Skeletal muscle satellite cell (primary cell): ENCODE measurements around the gene SLC13A4. TPM values are rescaled to one million over a fixed set of nuclear protein-coding genes. Genes with fewer than 3 reads are reported as not detected.
"Not testable (repeated sequence)": the region's sequence is repeated elsewhere in the genome, so short reads cannot be mapped to it uniquely, and the experiment has no call there.

Experiments
- H3K27me3 ChIP-seq: 2 replicates; pipeline ENCODE4 v1.7.0; 2013; ENCODE audit warnings: low read length; ENCODE audit not compliant: control insufficient read depth, insufficient read depth
- H3K36me3 ChIP-seq: 2 replicates; pipeline ENCODE4 v1.7.0; 2013; ENCODE audit warnings: mild to moderate bottlenecking, control low read depth, low read length; ENCODE audit not compliant: insufficient read depth
- H3K4me1 ChIP-seq: 2 replicates; pipeline ENCODE4 v1.7.0; 2013; ENCODE audit warnings: low read length; ENCODE audit not compliant: control insufficient read depth, insufficient read depth
- H3K4me2 ChIP-seq: 2 replicates; pipeline ENCODE4 v1.7.0; 2013; ENCODE audit warnings: mild to moderate bottlenecking, low read length
- H3K4me3 ChIP-seq: 2 replicates; pipeline ENCODE4 v1.7.0; 2013; ENCODE audit warnings: low read length
- H3K9ac ChIP-seq: 2 replicates; pipeline ENCODE4 v1.7.0; 2013; ENCODE audit warnings: mild to moderate bottlenecking, low read depth, low read length, moderate library complexity
- H3K9me3 ChIP-seq: replicated peaks from 2 replicates; pipeline ENCODE4 v1.7.0; 2013; ENCODE audit warnings: mild to moderate bottlenecking, control low read depth, low read length
- small RNA-seq: library from RNA; depleted of rRNA; stranded (forward); fragments of <200 nt; gene quantifications from one replicate; pipeline ENCODE3, GENCODE V24; 2012

Gene SLC13A4

DNA sequence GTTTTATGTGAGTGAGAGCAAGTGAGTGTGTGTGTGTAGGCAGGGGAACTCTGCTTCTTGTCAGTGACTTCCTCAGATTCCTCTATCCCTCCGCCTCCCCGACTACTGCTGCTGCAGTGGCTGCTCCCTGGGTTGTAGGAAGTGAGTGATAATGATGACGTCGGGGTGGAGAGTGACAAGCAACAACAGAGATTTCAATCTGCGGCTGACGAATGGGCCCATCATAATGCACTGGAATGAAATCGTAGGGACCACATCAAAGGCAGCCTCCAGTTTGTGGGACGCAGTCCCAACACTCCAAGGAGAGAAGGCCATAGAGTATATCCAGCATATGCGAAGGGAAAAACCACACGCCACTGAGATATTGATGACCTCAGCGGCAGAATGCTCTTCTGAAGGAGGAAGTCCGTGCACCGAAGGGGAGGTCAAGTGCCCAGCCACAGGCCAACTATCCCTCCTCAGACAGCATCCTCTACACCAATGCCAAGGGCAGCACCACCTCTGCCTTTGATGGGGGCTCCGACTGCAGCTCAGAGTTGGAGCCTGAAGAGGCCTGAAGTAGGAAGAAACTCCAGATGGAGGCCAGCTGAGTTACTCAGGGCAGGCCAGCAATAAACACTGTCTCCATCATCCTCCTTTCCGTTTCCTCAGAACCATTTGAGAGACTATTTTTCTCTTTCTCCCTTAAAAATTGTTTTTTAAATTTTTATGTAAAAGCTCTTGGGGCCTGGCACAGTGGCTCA lies 77.0 kb downstream of the SLC13A4 start:
- H3K4me3 ChIP-seq: no peak overlapping the region
- H3K9me3 ChIP-seq: no peaks in the 10 kb centered on the region

DNA sequence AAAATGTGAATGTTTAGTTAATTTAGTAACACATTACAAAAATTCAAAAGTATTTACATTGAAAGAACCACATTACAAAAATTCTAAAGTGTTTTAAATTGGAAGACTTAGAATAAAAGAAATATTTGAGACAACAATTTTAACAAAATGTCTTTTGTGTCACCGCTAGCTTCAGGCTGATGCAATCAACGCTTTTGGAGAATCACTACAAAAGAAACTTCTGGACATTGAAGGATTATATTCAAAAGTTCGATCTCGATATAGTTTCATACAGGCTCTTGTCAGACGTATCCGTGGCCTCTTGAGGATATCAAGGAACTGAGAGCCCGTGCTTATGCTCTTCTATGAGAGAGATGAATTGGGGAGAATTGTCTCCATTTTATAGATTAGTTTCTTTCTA lies 79.8 kb downstream of the SLC13A4 start:
- Histone ChIP-seq H3K27me3 (no peaks in the 10 kb centered on the region), H3K9me3 (no peaks in the 10 kb centered on the region), H3K9ac (no peak overlapping the region), H3K36me3 (peaks cover 29% of the 10 kb centered on the region), H3K4me2 (no peak overlapping the region), H3K4me3 (no peak overlapping the region), H3K4me1 (peaks cover 4% of the 10 kb centered on the region)

More for the DNA sequence above, 77.0 kb downstream of the SLC13A4 start:
- Histone ChIP-seq H3K4me1 (peaks cover 7% of the 10 kb centered on the region), H3K36me3 (peaks cover 8% of the 10 kb centered on the region), H3K4me2 (no peak overlapping the region), H3K27me3 (no peaks in the 10 kb centered on the region), H3K9ac (no peak overlapping the region)

DNA sequence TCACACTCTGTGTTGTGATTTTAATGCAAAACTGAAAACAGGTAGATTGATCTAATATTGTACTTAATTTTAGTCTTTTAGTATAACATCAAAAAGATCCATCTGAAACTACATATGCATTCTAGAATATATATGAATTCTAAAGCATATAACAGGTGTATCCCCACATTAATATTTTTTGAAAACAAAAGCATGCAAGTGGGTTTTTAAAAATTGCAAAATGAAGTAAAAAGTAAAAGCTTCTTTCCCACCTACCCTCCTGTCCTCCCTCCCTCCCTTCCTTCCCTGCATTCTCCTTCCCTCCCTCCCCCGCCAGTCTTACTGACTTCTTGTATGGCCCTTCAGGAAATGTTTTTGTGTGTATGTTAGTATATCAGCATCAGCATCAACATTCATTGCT lies 80.2 kb downstream of the SLC13A4 start:
- Histone ChIP-seq H3K4me1 (no peaks in the 10 kb centered on the region), H3K4me3 (no peak overlapping the region), H3K36me3 (peaks cover 30% of the 10 kb centered on the region), H3K9ac (no peak overlapping the region), H3K27me3 (no peaks in the 10 kb centered on the region), H3K9me3 (no peaks in the 10 kb centered on the region), H3K4me2 (no peak overlapping the region)

DNA sequence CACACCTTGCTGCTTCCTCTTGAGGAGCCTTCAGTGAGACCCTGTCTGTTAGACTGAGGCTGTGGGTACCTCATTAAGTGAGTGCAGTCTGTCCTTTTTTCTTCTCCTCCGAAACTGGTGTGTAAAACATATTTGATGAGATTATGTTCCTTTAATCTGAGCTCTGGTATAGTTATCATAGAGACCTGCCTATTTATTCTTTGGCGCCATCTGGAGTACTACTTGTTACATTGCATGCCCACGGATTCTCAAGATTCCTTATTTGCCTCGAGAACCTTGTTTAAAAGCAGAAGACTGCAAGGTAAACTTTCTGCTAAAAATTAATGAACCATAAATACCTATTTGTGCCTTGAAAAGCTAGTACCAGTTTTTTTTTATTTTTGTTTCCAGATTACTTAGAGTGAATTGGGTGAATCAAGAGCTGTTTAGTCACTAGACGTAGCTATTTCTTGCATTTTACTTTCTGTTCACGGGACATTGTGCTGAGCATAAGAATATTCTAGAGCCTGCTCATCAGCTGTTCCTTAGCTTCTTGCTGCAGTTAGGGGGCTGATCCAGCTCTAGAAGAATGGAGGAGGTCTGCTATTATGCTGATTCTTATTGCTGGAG lies 82.6 kb downstream of the SLC13A4 start:
- H3K4me2 ChIP-seq: no peak overlapping the region
- H3K4me3 ChIP-seq: no peak overlapping the region
- H3K9ac ChIP-seq: no peak overlapping the region
- H3K27me3 ChIP-seq: no peaks in the 10 kb centered on the region
- no peaks in the 10 kb centered on the region for H3K9me3 ChIP-seq
- H3K36me3 ChIP-seq: peaks cover 46% of the 10 kb centered on the region
- H3K4me1 ChIP-seq: no peaks in the 10 kb centered on the region

DNA sequence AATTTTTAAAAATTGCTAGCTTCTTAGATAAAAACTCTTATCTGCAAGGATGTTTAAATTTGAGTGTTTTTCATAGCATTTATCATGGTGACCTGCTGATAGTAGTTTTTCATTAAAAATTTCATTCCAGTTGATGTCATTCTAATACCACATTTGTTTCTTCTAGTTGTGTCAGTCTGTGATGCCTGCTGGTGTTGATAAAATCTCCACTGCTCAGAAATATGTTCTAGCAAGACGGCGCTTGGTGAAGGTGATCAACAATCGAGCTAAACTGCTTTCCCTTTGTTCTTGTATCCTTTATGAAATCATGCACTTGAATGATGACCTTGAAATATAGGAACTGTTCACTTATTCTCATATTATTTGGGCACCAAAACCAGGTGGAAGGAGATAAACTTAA lies 83.3 kb downstream of the SLC13A4 start:
- peaks cover 47% of the 10 kb centered on the region for H3K36me3 ChIP-seq
- no peak overlapping the region for H3K4me2 ChIP-seq
- H3K9ac ChIP-seq: no peak overlapping the region
- H3K4me3 ChIP-seq: no peak overlapping the region
- no peaks in the 10 kb centered on the region for H3K4me1 ChIP-seq
- no peaks in the 10 kb centered on the region for H3K9me3 ChIP-seq
- H3K27me3 ChIP-seq: no peaks in the 10 kb centered on the region

DNA sequence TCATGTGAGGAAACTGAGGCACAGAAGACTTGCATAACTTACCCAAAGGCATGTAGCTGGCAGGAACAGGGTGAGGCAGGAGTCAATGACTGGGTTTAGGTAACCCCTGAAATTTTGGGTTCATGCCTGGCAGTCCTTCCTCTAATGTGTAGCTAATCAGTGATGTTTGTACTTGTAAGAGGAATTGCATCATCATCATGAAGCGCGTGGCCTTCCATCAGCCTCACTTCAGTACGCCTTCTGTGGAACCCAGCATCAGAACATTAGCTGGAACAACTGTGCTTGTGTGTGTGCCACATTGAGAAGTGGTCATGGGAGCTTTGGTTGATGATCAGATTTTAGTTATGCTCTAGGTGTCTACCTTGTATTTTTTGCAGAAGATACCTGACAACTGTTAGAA lies 83.8 kb downstream of the SLC13A4 start:
- H3K9ac ChIP-seq: no peak overlapping the region
- no peaks in the 10 kb centered on the region for H3K4me1 ChIP-seq
- H3K9me3 ChIP-seq: no peaks in the 10 kb centered on the region
- peaks cover 42% of the 10 kb centered on the region for H3K36me3 ChIP-seq
- no peak overlapping the region for H3K4me3 ChIP-seq
- no peak overlapping the region for H3K4me2 ChIP-seq
- H3K27me3 ChIP-seq: no peaks in the 10 kb centered on the region

DNA sequence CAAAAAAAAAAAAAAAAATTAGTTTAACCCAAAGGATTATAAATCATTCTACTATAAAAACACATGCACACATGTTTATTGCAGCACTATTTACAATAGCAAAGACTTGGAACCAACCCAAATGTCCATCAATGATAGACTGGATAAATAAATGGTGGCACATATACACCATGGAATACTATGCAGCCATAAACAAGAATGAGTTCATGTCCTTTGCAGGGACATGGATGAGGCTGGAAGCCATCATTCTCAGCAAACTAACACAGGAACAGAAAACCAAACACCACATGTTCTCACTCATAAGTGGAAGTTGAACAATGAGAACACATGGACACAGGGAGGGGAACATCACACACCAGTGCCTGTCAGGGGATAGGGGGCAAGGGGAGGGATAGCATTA lies 88.3 kb downstream of the SLC13A4 start:
- H3K27me3 ChIP-seq, H3K4me2 ChIP-seq, H3K9me3 ChIP-seq, H3K4me3 ChIP-seq, H3K4me1 ChIP-seq, H3K9ac ChIP-seq: not testable (repeated sequence)
- peaks cover 57% of the 10 kb centered on the region for H3K36me3 ChIP-seq

DNA sequence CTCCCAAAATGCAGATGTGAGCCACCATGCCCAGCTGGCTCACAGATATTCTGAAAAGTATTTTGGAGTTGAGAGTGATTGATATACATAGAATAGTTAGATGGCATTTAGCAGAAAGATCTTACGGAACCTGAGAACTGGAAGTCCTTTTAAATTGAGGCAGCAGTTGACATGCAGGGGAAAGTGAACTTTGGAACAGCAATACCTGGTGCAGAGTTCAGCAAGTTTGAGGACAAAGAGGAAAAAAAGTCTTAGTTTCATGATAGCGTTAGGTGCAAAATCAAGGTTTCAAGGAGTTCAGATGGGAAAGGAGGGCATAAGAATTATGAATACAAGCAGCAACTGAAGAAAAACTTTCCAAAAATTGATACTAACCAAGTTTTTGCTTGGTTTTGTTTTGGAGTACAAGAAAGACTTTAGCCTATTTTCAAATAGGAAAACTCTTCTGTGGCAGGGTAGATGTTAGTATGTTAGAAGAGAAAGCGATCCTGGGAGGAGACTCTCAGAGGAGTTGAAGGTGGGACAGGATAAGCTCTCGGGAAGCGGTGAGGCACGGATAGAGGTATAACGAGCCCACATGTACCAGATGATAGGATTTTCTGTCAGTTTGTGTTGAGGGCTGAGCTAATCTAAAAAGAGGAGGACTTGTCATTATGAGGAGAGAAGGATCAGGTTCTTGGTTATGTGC lies 93.7 kb downstream of the SLC13A4 start:
- Histone ChIP-seq H3K4me1 (no peaks in the 10 kb centered on the region), H3K4me2 (no peak overlapping the region), H3K4me3 (no peak overlapping the region), H3K9me3 (no peaks in the 10 kb centered on the region), H3K36me3 (peaks cover 44% of the 10 kb centered on the region), H3K9ac (no peak overlapping the region), H3K27me3 (no peaks in the 10 kb centered on the region)

Small RNAs within 50 kb of the gene (small RNA-seq; reads per million reads assigned to genes)
- gene RNU6-1154P: not detected
